CD4-positive, alpha-beta T cell treated with Interleukin-1 beta for 1 hour (primary cell): Measurements from ENCODE around the gene KRT10.
A peak's percentile ranks its signal among the peaks of the same experiment; 100 is the strongest.
"Not testable (repeated sequence)": the region's sequence is repeated elsewhere in the genome, so short reads cannot be mapped to it uniquely, and the experiment has no call there.

Source experiments
- DNase-seq, 2 donors: peaks; one replicate each; pipeline ENCODE4 v3.0.0-alpha.2; 2020 to 2022

Gene KRT10

DNA sequence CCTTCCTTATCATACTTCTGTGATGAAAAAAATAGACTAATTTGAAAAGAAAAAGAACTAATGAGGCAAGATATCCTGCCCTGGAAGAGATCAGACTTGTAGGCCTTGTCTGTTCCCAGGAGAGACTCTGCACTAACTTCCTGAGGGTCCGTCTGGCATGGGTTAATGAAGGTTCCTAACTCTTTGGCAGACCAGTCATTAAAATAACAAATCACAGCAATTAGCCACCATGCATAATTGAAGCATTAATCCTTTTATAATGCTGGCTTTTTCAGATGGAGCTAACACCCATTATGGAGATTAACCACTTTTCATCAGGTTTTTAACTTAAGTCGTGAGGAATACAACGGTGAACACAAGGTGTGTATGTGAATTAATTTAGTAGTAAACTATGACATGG lies 10.4 kb upstream of the KRT10 start:
- no peak for DNase-seq

GRCh38 chr17:40830085-40830776 lies 7.8 kb upstream of the KRT10 start:
- DNase-seq = no peak

- no peak for DNase-seq
These were observed 6.1 kb upstream of the KRT10 start for GRCh38 chr17:40828454-40829044.

DNA sequence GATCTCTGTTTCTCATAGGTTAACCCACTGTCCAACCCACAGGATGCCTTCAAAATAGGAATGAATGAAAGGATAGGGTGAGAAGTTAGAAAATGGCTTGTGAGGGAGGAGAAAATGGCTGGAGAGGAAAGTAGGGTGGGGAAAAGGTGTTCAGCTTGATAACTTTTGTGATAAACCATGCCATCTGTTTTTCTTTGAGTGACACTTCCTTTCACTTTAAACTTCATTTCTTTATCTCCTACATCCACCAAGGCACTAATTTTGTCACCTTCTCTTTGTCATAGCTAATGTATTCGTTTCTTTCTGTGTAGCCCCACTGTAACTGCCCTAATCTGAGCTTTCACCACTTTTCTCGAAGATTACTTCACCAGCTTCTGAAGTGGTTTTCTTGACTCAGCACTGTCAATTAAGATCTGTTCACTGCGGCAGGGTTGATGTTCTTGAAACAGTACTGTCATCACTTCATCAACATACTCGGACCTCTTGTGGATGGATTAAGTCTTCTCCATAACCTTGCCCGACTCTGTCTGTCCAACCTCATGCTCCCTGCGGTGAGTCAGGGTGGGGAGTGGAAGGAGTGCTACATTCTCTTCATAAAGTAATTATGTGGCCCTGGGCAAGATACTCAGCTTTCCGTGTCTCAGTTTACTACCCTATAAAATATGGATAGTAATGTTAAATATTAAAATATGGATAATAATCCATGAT lies 5.5 kb upstream of the KRT10 start:
- no peak for DNase-seq

GRCh38 chr17:40825599-40825998 lies 3.2 kb upstream of the KRT10 start:
- no peak for DNase-seq

DNA sequence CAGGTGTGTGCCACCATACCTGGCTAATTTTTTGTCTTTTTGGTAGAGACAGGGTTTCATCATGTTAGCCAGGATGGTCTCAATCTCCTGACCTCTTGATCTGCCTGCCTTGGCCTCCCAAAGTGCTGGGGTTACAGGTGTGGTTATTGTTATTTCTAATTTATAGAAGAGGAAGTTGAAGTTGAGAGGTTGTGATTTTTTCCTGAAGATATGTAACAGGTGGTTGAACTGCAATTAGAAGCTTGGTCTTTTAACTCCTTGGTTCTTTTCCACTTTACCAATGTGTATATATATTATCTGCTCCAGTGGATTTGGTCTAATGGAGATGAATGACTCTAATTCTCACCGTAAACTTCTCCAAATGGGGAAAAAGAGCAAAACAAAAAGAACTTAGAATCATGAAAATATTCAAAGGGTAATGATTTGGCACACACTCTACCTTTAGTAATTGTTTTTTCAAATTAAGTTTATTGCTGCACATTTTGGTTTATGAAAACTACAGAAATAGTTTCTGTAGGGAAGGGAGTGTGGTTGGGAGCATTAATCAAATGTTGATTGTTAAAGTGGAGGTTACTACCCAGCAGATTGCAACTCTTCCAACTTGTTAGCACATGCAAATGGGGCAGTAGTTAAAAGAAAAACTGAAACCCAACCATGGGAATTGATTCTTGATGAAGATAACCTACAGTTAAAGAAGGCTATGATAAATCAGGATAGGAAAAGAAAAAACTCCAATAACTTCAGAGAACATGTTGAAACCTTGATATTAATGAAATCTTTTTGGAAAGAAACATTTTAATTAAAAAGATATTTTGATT lies 1.8 kb upstream of the KRT10 start:
- no peak for DNase-seq

- no peak for DNase-seq
These were observed 878 bp downstream of the KRT10 start for GRCh38 chr17:40821536-40821935.

- DNase-seq = no peak
These were observed 2.1 kb downstream of the KRT10 start for GRCh38 chr17:40820228-40820838.

DNA sequence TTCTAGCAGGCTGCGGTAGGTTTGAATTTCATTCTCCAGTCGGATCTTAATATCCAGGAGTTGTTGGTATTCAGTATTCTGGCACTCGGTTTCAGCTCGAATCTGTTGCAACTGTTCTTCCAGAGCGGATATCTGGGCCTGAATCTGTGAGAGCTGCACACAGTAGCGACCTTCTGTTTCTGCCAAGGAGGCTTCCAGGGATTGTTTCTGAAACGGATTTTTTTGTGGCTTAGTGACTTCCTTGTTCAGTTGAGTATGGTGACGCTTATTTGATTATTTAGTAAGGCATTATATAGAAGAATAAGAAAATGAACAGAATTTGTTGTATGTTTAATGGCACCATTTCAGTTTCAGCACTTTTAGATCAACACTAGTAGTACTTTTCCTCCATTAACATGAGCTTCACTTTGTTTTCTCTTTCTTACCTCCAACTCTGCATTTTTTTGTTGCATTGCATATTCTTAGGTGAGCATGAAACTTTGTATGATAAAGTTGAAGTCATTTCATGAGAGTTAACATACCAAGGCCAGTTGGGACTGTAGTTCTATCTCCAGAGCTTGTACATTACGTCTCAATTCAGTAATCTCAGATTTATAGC lies 2.8 kb downstream of the KRT10 start:
- DNase-seq = no peak

GRCh38 chr17:40818733-40819527 lies 3.5 kb downstream of the KRT10 start:
- DNase-seq = peak; percentile 87 to 89

DNA sequence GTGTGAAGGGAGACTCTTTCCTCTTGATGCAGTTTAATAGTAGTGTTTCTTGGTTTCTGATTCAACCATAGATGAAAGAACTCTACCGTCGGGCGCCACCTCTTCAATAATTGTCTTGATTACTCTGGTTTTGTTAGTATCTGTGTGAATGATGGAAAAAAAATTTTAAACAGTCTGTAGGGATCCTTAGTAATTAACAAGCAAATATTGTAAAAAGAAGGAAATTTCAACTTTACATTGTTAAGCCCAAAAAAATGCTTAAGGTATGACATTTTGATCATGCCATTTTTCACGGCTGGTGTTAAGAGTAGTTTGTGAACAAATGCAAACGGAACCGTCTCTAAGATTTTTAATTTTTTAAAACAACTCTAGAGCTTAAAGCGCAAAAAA lies 4.1 kb downstream of the KRT10 start:
- no peak for DNase-seq

DNA sequence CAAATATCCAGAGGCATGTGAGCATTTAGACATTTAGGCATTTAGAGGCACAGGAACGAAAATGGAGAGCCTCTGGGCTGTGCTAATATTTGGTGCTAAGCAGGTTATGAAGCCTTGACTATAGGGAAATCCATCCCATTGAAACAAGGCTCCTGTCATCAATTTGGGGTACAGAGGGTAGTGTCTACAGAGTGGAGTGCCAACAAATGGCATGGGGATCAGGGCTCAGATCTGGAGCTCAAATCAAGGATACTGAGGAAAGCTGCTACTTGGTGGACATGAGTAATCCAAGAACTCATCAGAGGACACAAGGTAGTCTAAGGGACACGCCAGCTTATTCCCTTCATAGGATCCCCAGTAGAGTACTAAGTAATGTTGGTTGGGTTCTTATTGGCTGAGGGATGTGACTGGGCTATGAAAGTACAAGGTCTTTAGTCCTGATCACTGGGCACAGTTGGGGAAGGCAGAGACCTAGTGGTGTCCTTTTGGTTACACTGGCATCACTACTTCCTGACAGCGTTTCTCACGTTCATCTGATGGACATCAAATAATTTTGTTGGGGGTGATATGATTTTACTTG lies 5.2 kb downstream of the KRT10 start:
- no peak for DNase-seq

GRCh38 chr17:40816569-40816968 lies 5.8 kb downstream of the KRT10 start:
- DNase-seq = no peak

DNA sequence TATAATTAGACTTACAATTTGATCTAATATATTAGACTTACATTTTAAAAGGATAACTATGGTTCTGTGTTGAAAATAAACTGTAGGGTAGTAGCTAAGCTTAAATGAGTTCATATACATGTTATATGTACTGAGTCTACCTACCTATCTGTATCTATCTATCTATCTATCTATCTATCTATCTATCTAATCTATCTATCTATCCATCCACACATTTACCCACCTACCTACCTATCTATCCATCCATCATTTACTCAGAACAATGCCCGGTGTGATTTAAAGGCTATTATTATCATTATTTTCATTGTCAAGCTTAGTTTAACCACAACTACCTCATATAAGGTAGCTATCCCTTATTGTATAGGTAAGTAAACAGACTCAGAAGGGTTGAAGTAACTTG lies 7.0 kb downstream of the KRT10 start:
- DNase-seq = no peak

GRCh38 chr17:40814657-40815056 lies 7.8 kb downstream of the KRT10 start:
- DNase-seq = not testable (repeated sequence)

- DNase-seq = no peak
These were observed 8.6 kb downstream of the KRT10 start for GRCh38 chr17:40813804-40814203.

- no peak for DNase-seq
These were observed 9.8 kb downstream of the KRT10 start for GRCh38 chr17:40812639-40813038.

DNA sequence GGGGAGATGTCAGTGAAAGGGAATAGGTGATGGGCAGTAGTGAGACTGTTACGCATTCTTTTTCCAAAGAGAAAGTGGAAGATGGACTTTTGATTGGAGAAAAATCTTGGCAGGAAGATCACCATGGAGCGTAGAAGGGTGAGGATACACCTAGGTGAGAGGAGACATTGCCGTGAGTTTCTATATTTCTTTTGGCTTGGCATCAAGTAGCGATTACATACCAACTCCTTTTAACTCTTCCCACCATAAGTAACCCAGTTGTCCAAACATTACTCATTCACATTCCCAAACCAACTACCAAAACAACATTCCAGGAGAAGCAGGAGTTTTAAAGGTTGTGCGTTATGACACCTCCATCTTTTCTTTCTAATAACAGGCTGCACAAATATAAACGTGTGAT lies 11.9 kb downstream of the KRT10 start:
- DNase-seq = no peak

DNA sequence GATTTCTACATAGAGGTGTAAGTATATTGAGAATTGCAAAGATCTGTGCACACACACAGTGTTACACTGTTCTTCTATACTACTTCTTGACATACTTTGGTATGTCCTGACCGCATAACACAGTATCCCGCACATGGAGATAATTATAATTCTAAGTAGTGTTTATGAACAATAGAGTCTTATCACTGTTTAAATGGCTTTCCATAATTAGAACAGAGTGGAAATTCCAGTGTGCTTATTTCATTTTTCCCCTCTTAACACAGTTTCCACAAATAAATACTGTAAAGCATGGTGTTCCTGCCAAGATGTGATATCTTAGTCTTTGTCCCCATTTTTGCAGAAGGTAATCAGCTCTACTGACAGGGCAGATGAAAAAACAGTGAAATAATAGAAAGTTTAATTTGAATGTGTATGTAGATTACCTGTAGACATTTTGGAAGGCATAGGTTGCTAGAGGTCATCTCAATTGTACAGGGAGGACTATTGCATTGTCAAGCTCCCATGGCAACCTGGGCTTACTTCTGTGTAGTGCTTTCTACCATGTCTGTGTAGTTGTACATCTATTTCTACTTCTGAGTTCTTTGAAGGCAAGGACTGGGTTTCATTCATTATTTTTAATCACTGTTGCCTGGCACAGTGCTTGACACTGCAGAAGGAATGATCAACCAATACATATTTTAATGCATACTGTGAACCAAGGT lies 12.5 kb downstream of the KRT10 start:
- no peak for DNase-seq

- DNase-seq = no peak
These were observed 16.3 kb downstream of the KRT10 start for GRCh38 chr17:40806131-40806530.

DNA sequence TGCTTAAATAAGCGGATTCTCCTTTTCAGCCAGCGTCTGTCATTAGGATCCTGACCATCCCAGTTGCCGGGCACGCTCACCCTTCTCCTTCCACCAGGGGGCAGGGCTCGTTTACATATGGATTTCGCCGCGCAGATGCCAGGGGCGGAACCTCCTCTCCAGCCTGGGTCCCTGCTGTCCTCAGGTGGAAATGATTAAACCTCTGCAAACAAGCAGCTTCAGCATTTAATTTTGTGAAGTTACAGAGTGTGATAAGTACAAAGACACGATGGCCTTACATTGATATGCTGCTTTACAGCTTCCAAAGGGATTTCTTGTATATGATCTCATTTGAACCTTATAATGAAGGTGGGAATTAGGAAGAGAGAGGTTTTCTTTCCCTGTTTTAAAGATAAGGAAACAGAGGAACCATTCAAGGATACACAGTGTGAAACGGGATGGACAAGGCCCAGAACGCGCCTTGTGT lies 18.8 kb downstream of the KRT10 start:
- DNase-seq = peak; percentile 70 to 75
